Endometrial microvascular endothelial cells (primary cell): ENCODE data around the gene LRIT3. TPM values are rescaled to one million over a fixed set of nuclear protein-coding genes. Genes with fewer than 3 reads are reported as not detected.

Experiments used
- in situ Hi-C: cut with HindIII; loops from 2 replicates; pipeline ENCODE4 v1.10.0; 2017; ENCODE audit warnings: low sequenced_read_pairs, low pct_unique_long_range_greater_than_20kb; ENCODE audit errors: inconsistent ontology term
- total RNA-seq: library from RNA; depleted of rRNA; stranded (reverse); fragments of >200 nt; gene quantifications from one replicate; pipeline ENCODE4 v1.2.3, GENCODE V29; 2015; ENCODE audit errors: inconsistent ontology term

LRIT3 gene
- total RNA-seq, 1 donor from 2014 or later: not detected

DNA sequence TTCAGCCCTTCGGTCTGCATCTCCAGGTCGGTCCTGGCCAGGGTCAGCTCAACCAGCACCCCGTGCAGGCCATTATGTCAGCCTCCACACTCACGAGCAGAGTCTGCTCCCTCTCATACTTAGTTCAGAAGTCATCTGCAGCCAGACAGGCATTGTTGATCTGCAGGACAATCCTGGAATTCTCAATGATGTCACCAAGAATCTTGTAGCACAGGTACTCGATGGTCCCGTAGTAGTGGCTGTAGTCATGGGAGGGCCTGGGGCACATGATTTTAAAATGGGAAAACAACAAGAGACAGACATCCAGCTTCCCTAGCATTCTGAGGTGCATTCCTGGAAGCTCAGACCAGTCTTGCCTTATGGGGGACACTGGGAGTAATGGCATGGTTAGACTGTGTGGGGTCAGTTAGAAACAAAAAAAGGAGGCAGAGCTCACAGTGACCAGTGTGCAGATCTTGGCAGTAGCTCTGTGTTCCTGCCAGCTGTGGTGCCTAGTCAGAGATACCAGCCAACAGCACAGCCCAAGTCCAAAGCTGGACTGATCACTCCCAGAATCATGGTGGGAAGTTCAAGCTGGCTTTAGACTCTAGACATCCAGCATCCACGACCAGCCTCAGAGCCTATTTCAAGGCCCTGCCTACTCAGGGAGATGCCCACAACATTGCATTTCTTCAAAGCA, 31.9 kb downstream of the LRIT3 start:
- in situ Hi-C loops: no loop called here

- in situ Hi-C loops: no loop called here
Measured at GRCh38 chr4:109886303-109886702, 38.4 kb downstream of the LRIT3 start.

DNA sequence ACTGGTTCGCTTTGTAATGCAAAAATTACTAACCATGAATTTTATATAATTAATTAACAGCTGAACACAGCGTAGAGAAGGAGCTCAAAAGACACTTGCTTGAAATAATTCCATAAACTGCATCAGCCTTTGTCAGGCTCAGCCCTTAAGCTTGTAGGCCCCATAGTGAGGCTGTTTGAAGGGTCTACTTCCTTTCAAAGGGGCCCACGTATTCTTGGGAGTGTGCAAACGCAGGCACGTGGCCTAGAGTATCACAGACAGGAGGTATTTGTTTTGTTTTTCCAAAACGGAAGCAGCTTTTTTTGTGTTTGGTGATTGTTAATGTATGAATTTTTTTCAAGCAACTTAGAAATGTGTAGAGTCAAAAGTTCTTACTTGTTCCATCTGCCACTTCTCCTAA, 39.2 kb downstream of the LRIT3 start:
- in situ Hi-C loops: no loop called here

DNA sequence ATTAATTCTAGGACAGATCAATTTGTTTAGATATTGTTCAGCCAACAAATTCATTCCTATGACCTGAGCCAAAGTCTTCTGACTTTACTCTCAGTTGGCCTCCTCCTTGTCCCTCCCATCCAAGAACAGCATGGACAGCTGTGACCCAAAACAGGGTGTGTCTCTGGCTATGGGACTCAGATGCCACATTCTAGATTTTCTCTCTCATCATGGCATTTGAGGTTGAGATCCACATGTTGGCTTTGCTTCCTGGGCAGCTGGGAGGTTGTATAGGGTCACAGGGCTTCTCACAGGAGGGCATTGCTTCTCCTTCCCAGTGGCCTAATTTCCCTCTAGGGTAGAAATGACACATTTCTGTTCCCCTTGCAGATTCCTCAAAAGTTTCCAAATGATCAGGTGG, 42.2 kb downstream of the LRIT3 start:
- in situ Hi-C loops: no loop called here

GRCh38 chr4:109902559-109903251, 54.8 kb downstream of the LRIT3 start:
- in situ Hi-C loops: no loop called here

- in situ Hi-C loops: no loop called here
Measured at GRCh38 chr4:109908731-109909130, 60.8 kb downstream of the LRIT3 start.

DNA sequence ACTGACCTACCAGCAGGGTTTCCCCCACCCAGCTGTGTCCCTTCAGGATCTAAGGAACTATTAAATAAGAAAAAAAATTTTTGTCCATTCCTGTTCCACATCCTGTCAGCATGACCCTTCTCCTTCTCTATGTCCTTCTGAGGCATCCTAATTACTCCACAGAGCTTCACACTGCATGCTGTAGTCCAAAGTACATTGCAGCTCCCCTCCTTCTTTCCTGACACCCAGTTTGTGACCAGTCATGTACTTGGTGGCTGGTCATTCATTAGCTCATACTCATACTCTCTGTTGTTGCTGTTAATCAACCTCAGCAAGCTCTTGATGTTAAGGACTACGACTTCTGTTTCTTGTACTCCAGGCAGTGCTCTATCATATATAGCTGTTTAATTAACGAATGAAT, 62.3 kb downstream of the LRIT3 start:
- in situ Hi-C loops: no loop called here

DNA sequence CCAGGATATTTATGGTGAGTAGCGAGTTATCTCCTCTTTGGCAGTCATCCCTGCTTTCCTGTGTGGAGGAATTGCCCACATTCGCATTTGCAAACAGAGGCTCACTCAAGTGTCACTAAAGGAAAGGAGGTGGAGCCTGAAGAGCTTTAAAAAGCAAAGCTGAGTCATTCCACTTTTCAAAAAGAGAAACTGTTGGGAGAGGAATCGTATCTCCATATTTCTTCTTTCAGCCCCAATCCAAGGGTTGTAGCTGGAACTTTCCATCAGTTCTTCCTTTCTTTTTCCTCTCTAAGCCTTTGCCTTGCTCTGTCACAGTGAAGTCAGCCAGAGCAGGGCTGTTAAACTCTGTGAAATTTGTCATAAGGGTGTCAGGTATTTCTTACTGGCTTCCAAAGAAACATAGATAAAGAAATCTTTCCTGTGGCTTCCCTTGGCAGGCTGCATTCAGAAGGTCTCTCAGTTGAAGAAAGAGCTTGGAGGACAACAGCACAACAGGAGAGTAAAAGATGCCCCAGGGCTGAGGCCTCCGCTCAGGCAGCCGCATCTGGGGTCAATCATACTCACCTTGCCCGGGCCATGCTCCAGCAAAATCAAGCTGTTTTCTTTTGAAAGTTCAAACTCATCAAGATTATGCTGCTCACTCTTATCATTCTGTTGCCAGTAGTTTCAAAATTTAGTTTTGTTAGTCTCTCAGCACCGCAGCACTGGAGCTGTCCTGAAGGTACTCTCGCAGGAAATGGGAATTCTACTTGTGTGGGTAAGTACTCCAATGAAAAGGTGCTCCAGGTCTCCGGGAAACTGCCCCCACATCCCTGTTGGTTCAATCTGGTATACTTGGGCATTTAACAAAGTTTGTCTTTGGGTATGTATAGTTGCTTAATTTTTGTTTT, 65.0 kb downstream of the LRIT3 start, which contains the start of gene EGF:
TSS of gene EGF (plus strand) at position 178 of the 890 bp plus-strand sequence. CDS start at position 631, 453 bp downstream.
- in situ Hi-C loops: no loop called here

GRCh38 chr4:109913596-109914241, 65.8 kb downstream of the LRIT3 start:
- in situ Hi-C loops: no loop called here

DNA sequence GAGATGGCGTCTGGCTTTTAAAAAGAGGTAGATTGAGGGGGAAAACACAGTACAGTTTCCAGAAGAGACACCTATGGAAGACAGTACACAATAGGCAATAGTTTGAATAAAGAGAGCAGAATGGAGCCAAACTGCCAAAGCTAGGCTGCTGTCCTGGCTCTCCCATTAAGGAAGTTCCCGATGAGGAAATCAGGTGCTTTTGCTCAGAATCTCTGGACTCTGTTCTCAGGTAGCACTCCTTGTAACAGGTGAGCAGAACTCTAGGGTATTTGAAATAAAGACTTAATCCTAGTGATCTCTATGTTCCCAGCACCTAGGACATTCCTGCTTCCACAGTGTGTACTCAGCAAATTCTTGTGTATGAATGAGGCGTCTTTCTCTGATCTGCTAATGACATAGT, 66.4 kb downstream of the LRIT3 start:
- in situ Hi-C loops: no loop called here

DNA sequence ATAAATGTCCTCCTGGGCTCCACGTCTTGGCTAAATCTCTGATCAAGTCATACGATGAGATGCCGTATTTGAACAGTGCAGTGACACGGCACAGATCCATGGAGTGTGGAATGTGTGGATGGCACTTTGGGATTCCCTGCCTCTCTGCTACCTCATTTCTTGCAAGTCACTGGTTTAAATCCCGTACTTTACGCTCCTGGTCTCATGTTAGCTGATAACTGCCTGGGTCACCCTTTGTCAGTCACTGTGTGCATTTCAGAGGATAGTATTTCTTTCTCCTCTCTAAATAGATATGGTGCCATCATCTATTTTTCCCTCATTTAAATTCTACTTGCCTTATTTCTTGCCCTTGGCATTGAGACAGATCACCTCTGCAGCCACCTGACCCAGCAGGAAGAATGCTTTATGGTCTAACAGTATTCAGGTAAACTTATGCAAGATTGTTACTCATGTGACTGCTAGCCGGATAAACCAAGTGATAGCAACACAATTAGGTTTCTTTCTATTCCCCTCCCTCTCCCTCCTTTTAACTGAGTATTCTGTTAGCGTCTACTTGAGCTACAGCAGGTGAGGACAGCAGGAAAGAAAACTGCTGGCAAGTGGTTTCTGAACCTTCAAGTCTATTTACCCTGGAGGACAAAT, 67.6 kb downstream of the LRIT3 start:
- in situ Hi-C loops: no loop called here

DNA sequence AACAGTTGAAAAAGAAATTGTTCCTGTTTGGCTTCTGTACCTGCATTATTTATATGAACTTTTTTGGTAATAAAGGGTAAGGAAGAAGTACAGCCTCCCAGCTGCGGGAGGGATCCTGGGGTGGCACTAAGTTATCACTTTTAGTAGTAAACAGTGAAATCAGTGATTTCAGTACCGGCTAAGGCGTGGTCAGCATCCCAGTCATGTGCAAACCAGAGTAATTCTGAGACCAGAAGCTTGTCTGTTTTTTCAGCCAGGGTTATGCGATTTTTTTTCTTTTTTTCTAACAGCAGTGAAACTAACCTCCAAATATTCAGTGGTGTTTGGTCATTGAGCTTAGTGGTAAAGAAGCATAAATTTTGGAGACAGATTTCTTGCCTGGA, 68.1 kb downstream of the LRIT3 start:
- in situ Hi-C loops: no loop called here

DNA sequence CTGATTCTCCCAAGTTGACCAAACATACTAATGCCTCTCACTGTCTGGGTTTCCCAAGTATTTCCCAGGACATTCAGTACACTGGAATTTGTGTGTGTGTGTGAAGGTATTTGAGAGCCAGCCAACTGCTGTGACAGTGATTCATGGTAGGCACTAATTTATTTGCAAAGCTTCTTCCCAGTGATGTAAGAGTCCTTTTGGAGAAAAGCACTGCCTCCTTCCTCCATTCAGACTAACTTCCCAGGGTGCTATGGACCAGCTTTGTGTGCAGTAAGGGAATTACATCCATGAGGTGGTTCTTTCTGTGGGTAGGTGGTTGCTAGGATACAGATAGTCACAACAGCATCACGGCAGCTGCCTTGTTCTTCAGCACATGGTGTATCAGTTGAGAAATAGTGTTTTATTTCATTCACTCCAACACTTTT, 73.5 kb downstream of the LRIT3 start:
- in situ Hi-C loops: no loop called here

Other genes starting within 250 kb of the LRIT3 start
- gene CASP6, start 144.7 kb upstream of the LRIT3 start, total RNA-seq: 37.9 TPM
- gene PLA2G12A, start 118.0 kb upstream of the LRIT3 start, total RNA-seq: 9.0 TPM
- 46.2 TPM for gene CFI, start 46.1 kb upstream of the LRIT3 start, total RNA-seq
- 9.8 TPM for gene GAR1, start 32.3 kb upstream of the LRIT3 start, total RNA-seq
- gene RRH, start 20.1 kb upstream of the LRIT3 start, total RNA-seq: not detected
- not detected for gene EGF, start 64.8 kb downstream of the LRIT3 start, total RNA-seq